GM21528 (cell line): ENCODE measurements around the gene ENKD1.

ENCODE experiments used
- ATAC-seq: cut with Tn5 transposase; IDR thresholded peaks from one replicate; pipeline ENCODE4 v1.9.1; 2021; ENCODE audit warnings: mild to moderate bottlenecking, moderate library complexity; ENCODE audit not compliant: unreplicated experiment, low FRiP score

Gene ENKD1

DNA sequence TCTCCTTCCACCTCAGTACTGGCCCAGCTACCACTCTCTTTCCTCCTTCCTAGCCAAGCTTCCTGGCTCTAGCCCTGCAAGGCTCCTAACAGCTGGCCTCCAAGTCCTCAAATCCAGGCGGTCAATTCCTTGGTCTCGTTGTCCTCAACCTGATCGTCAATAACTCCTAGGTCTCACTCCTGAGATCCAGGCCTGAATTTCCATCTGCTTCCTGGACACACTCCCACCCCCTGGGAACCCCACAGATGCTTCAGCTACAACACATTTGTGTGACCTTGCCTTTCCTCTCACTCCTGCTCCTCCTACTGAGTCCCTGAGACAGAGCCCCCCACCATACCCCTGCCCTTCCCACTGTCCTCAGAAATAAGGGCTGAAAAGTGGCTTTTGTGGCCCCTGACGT, 2.3 kb downstream of the ENKD1 start:
- no peak for ATAC-seq

DNA sequence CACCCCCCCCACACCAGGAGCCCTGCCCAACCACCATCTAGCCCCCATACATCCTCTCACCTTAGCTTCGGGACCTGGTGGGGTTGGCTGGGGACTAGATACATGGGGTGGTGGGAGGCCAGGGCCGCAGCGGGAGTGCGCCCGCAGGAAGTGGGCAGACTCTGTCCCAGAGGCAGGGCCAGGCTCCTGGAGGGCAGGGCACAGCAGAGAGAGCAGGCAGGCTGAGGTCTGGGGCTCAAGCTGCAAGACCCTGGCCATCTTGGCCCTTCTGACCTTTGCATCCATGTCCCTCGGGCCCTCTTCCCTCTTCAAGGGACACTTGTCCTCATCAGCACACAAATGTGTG, 2.7 kb downstream of the ENKD1 start:
- no peak for ATAC-seq

DNA sequence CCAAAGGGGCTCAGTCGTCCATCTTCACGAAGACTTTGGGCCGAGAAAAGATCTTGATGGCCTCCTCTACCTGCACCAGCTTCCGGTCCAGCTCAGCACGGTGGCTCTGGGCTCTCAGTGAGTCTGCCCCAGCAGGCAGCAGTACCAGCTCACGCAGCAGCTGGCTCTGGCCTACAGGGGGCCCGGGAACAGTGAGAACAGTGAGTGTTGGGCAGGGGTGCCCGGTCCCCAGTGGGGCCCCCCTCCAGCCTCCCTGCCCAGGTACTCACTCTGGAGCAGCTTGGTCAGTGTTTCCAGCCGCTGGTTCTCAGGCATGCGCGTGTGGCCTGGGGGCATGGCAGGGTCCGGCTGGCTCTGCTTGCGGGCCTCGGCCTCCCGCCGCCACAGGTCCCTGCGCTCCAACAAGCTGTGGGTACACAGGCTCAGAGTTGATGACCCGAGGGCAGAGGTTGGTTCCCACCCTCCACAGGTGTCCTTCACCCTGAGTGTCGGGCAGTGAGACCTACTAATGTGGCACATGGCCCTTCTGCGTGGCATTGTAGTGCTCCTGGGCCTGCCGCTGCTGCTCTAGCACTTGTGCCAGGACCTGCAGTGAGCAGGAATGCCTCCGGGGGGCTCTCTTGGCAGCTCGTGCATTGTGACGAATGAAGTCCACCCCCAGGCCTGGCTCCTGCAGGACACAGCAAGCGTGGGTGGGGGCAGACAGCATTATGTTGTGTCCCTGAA, 3.2 kb downstream of the ENKD1 start:
- ATAC-seq: no peak

DNA sequence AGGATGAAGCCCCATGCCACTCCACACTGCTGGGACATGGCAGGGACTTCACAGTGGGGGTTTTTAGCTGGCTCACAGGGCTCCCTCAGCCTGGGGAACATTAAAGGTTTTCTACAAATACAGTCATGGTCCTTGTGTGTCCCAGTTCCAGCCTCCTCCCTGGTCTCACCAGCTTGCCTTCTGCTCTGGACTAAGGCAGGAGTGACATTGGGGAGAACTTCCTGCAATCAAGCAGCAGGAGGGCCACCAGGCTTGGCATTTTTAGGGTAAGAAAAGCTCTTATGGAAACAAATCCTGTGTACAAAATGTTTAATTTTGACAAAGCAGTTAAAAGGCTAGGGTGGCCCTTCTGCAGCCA, 3.9 kb downstream of the ENKD1 start:
- ATAC-seq: no peak

DNA sequence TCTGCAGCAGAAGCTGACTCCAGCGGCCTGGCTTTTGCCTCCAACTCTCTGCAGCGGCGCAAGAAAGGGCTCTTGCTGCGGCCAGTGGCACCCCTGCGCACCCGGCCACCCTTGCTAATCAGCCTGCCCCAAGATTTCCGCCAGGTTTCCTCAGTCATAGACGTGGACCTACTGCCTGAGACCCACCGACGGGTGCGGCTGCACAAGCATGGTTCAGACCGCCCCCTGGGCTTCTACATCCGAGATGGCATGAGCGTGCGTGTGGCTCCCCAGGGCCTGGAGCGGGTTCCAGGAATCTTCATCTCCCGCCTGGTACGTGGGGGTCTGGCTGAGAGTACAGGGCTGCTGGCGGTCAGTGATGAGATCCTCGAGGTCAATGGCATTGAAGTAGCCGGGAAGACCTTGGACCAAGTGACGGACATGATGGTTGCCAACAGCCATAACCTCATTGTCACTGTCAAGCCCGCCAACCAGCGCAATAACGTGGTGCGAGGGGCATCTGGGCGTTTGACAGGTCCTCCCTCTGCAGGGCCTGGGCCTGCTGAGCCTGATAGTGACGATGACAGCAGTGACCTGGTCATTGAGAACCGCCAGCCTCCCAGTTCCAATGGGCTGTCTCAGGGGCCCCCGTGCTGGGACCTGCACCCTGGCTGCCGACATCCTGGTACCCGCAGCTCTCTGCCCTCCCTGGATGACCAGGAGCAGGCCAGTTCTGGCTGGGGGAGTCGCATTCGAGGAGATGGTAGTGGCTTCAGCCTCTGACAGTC, 4.5 kb downstream of the ENKD1 start:
- ATAC-seq: no peak

DNA sequence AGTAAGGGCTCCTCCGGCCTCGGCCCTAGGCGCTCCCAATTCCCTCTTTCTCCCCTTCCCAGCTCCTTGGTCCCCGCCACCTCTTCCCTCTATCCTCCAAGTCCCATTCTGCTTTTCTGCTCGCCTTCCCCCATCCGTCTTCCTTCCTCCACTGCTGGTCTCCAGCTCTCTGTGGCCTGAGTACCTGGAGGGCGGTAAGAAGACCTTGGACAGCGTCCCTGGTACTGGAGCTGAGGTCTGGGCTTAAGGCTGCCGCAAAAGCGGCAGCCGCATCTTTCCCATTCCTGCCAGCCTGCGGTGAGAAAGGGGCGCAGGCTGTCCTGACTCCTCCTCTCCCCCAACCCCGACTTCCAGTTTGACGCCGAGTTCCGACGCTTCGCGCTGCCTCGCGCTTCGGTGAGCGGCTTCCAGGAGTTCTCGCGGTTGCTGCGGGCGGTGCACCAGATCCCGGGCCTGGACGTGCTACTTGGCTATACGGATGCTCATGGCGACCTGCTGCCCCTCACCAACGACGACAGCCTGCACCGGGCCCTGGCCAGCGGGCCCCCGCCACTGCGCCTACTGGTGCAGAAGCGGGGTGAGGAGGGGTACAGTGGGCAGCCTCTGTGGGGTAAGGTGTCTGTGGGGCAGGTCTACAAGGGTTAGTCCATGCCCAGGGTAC, 5.3 kb downstream of the ENKD1 start:
- no peak for ATAC-seq

DNA sequence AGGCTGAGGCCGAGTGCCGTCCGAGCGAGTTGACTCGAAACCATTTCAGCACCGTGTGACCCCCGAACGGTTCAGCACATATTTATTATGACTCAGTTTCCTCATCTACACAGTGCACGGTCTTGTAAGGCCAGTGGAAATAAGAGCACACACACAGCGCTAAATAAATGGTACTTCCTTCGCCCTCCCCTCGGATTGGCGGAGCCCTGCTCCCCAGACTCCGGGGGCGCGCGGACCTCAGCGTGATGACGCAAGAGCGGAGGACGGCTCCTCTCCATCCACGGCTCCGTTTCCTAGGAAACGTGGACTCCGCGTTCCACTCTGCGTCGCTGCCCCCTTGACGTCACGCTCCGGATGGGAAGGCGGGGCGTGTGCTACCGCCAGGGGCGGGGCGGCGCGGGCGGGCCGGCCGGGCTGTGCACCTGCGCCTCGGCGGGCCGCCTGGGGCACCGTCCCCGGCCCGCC, 6.0 kb downstream of the ENKD1 start, which contains the start of gene PARD6A:
TSS of gene PARD6A (plus strand) at position 397 of the 465 bp plus-strand sequence. CDS start 79 bp downstream, outside the sequence.
- peak; percentile 66 for ATAC-seq

DNA sequence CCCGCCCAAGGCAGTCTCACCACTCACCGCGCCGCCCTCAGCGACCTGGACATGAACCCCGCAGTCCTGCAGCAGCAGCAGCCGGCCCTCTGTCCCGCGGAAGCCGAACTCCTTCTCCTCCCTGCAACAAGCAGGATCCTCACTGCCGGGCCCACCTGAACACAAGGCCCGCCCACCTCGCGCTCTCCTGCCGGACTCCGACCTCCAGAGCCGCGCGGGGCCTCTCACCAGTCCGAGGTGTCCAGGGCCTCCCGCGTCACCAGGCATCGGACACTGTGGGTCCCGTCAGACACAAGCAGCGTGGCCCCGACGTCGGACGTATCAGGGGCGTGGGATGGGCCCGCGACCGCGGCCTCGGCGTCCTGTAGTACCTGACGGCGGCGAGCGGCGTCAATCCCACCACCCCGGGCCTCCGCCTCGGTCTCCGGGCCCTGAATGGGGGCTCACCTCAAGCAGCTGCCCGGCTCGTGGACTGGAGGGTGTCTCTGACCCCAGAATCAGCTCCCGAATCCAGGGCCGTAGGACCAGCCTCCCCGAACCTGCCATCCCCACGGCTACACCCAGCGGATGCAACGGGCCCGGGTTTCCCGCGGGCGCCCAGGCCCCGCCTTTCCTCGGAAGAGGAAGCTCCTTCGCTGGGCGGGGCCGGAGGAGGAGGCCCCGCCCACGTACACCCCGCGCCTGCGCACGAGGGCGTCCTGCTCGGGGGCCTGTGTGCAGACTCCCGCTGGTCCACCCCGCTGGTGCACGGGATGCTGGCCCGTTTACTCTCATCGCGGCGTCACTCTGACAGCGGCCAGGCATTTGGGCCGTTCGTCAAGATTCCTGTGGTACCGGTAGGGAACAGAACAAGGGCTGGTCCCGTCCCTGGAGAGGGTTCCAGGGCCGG, 6.6 kb downstream of the ENKD1 start, which contains the start of gene ACD:
TSS of gene ACD (minus strand) at position 586 of the 889 bp plus-strand sequence. CDS start at position 546, 40 bp downstream.
- ATAC-seq: peak; percentile 59

DNA sequence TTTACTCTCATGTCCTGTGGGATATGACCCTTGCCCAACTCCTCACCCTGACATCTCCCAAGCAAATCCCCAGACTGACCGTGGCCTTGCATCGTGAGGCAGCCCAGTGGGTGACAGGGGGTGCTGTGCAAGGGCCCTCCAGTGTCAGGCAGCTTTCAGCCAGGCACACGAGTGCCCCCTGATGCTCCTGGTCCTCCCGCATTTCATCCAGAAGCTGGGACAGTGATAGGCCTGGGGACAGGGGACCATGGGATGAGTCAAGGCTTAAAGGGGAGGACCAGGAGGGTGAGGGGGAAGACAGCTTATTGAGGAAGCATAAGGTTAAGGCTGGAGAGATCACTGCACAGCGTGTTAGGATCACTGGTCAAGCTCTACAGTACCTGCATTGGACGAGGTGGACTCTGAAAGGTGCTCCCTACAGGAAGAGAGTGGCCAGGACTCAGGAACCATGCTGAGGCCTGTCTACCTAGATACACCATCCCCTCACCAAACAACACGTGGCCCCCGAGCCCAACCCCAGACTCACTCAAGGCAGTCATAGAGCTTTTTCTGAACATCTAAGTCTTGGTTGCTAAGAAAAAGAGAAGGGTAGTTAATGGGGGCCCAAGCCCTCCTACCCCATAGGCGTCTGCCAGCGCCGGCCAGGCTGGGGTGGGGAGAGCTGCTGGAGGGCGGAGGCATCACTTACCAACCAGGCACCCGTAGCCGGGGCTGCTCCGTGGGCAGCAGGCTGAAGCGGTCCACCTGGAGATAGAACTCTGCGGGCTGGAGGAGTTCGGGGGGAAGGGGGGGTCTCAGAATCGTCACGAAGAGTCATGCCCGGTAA, 7.5 kb downstream of the ENKD1 start:
- ATAC-seq: no peak

DNA sequence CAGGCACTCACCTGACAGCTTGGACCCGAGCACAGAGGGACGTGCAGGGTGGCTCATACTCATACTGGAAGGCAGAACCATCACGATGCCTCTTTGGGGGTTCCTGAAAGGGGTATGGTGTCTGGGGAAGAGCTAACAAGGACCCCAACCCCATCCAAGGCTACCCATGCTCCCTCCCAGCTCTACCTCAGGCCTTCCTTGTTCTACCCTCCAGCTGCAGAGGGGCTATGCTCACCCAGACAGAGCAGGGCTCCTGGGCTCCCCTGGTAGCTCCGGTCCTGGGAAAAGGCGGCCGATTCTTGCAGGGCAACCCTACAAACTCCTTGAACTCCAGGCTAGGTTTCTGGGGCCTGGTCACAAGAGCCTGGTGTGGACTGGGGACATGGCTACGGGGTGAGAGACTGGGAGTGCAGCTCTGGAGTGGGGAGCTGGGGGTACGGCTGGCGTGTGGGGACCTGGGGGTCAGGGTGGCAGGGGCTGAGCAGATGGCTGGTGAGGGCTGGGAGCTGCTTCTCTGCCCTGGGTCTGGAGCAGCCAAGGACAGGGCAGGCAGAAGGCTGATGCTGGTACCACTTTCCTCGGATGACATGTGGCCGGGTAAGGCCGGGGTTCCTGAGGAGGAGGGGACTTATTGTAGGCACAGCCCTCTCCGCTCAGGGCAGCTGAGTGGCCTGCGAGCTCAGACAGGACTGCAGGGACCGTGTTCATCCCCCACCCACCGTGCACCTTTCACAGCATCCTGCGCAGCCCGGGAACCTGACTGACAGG, 8.6 kb downstream of the ENKD1 start:
- no peak for ATAC-seq

DNA sequence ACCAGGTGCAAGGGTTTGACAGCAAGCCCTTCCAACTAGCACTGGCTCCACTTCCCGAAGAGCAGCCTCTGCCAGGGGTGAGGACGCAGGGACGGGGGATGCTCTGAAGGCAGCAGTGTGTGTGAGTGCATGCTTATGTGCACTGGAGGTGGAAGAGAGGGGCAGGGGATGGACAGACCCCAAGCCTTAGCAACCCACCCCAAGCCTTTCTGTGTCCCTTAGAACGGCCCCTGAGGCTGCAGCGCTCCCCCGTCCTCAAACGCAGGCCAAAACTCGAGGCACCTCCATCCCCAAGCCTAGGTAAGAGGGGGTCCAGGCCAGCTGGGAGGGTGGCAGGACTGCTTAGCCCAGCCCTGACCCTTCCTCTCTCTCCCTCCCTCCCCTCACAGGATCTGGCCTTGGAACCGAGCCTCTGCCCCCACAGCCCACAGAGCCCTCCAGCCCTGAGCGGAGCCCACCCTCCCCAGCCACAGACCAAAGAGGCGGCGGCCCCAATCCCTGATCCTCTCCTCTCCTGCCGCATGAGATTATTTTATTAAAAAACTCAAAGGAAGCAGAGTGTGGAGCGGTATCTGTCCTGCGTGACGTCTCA, 9.4 kb downstream of the ENKD1 start:
- ATAC-seq: no peak

DNA sequence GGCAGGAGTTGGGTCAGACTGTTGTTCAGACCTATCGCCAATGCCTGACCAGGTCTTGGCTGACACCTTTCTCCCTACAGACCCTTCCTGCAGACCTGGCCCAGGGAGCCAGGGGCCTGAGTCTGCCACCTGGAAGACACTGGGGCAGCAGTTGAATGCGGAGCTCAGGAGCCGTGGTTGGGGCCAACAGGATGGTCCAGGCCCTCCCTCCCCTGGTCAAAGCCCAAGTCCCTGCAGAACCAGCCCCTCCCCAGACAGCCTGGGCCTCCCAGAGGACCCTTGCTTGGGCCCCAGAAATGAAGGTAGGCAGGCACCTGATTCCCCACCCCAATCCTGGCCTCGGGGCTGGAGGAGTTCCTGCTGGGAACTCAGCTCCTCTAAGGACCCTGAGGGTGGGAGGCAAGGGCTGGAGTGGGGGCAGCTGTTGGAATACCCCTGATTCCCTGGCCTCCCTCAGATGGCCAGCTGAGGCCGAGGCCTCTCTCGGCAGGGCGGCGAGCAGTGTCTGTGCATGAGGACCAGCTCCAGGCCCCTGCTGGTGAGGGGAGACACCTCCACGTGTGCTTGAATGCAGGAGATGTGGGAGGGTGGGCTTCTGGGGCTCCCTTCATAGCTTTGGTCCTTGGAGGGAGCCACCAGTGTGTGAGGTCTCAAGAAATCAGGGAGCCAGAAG, 10.1 kb downstream of the ENKD1 start:
- ATAC-seq: no peak

DNA sequence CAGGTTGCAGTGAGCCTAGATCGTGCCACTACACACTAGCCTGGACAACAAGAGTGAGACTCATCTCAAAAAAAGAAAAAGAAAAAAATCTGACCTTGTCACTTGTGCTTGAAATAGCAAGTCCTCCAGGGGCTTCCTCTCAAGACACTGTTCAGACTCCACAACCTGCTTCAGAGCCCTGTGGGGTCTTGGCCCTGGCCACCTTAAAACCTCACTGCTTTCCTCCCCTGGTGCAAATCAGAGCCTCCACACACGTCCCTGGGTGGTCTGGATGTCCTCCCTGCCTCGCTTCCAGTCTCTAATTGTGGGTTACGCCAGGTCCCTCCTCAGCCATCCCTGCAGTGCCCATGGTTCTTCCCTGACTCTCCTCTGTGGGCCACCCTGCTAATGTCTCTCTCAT, 11.2 kb downstream of the ENKD1 start:
- ATAC-seq: no peak

DNA sequence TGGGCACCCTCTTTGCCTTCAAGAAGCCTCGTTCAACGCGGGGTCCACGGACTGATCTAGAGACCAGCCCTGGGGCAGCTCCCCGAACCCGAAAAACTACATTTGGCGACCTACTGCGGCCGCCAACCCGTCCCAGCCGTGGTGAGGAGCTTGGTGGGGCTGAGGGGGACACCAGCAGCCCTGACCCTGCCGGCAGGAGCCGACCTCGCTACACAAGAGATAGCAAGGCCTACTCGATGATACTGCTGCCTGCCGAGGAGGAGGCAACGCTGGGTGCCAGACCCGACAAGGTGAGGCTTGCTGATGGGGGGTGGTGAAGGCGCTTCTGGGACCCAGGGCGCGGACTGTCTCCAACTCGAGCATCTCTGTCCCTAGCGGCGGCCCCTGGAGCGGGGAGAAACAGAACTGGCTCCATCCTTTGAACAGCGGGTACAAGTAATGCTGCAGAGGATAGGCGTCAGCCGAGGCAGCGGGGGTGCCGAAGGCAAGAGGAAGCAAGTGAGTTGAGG, 12.1 kb downstream of the ENKD1 start:
- ATAC-seq: no peak

DNA sequence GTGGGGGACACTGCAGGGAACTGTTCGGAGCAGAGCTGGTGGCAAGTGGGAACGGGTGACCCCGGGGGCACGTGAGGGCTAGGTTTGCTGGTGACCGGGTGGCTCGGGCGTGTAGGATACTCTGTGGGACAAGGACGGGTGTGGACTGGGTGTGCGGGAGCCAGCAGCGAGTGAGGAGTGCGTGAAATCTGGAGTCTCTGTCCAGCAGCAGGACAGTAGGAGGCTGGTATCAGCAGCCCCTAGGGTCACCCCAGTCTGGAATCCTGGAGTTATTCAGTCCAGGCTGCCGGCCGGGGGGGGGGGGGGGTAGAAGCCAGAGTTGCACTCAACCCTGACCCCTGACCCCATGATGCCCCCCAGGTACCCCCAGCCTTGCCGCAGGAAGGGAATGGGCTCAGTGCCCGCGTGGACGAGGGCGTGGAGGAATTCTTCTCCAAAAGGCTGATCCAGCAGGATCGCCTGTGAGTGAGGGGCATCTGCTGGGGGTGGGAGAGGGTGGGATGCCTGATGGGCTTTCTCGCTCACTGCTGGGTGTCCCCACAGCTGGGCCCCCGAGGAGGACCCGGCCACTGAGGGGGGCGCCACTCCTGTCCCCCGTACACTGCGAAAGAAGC, 12.7 kb downstream of the ENKD1 start:
- no peak for ATAC-seq

DNA sequence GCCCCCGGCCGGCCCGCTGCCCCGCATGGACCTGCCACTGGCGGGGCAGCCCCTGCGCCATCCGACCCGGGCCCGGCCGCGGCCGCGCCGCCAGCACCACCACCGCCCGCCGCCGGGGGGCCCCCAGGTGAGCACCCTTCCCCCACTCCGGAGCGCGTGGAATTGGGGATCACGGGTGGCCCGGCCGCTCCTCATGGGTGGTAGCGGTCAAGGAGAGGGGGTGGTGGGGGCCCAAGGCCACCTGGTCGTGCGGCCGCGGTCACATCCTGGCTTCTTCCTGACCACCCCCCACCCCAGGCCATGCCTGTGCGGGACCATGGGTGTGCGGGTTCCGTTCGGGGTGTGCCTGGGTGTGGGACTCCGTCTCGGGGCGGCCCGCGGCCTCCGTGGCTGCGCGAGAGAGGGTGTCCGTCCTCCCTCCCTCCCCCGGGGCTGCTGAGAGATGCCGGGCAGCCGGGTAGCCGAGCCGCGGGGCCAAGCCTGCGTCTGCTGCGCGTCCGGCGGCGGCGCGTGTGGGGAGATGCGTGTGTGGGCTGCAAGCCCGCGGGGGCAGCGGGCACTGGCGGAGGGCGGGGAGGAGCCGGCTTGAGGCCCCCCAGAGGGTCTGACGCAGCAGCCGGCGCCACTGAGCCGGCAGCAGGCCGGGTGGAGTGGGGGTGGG, 13.3 kb downstream of the ENKD1 start:
- no peak for ATAC-seq
